Hepatocyte (in vitro differentiated cells): ENCODE data around the gene FAM20C. TPM values are rescaled to one million over a fixed set of nuclear protein-coding genes. Genes with fewer than 3 reads are reported as not detected.

ENCODE experiments used
- DNase-seq: peaks from one replicate; pipeline ENCODE4 v3.0.0-alpha.2; 2016; ENCODE audit warnings: low spot score
- H2AFZ ChIP-seq: fragments of 200-600 bp; sonication (generic); 2 replicates; pipeline ENCODE4 v1.6.0; 2016; ENCODE audit warnings: antibody characterized with exemption, mild to moderate bottlenecking
- H3K27ac ChIP-seq: fragments of 200-600 bp; sonication (generic); 2 replicates; pipeline ENCODE4 v1.5.1; 2016; ENCODE audit warnings: mild to moderate bottlenecking
- H3K27me3 ChIP-seq: fragments of 200-600 bp; sonication (generic); 2 replicates; pipeline ENCODE4 v1.6.1; 2016
- H3K36me3 ChIP-seq: fragments of 200-600 bp; sonication (generic); replicated peaks from 2 replicates; pipeline ENCODE4 v1.5.1; 2016; ENCODE audit warnings: low read depth; ENCODE audit not compliant: insufficient read depth
- H3K4me1 ChIP-seq: fragments of 200-600 bp; sonication (generic); 2 replicates; pipeline ENCODE4 v1.5.1; 2016; ENCODE audit warnings: mild to moderate bottlenecking, moderate library complexity; ENCODE audit not compliant: insufficient read depth
- H3K4me2 ChIP-seq: fragments of 200-600 bp; sonication (generic); 2 replicates; pipeline ENCODE4 v1.6.0; 2016
- H3K4me3 ChIP-seq: fragments of 200-600 bp; sonication (generic); 2 replicates; pipeline ENCODE4 v1.5.1; 2016; ENCODE audit warnings: mild to moderate bottlenecking
- H3K79me2 ChIP-seq: fragments of 200-600 bp; sonication (generic); 2 replicates; pipeline ENCODE4 v1.6.0; 2017; ENCODE audit warnings: mild to moderate bottlenecking
- H3K9me2 ChIP-seq: fragments of 200-600 bp; sonication (generic); replicated peaks from 2 replicates; pipeline ENCODE4 v1.6.0; 2017; ENCODE audit warnings: mild to moderate bottlenecking; ENCODE audit not compliant: insufficient read depth
- H3K9me3 ChIP-seq: fragments of 200-600 bp; sonication (generic); 2 replicates; pipeline ENCODE4 v1.5.1; 2016; ENCODE audit warnings: low read depth, mild to moderate bottlenecking
- H4K20me1 ChIP-seq: fragments of 200-600 bp; sonication (generic); 2 replicates; pipeline ENCODE4 v1.6.0; 2016; ENCODE audit warnings: mild to moderate bottlenecking; ENCODE audit not compliant: insufficient read depth, poor library complexity, severe bottlenecking
- CTCF ChIP-seq: fragments of 200-600 bp; sonication (generic); IDR thresholded peaks from 2 replicates; pipeline ENCODE4 v1.5.1; 2016; ENCODE audit warnings: antibody characterized with exemption, mild to moderate bottlenecking; ENCODE audit not compliant: poor library complexity
- EZH2 ChIP-seq: fragments of 200-600 bp; sonication (generic); IDR thresholded peaks from 2 replicates; pipeline ENCODE4 v1.6.1; 2016; ENCODE audit warnings: antibody characterized with exemption, mild to moderate bottlenecking, borderline replicate concordance
- EZH2phosphoT487 ChIP-seq: fragments of 200-600 bp; sonication (generic); IDR thresholded peaks from one replicate; pipeline ENCODE4 v1.6.1; 2018; ENCODE audit warnings: antibody characterized with exemption, mild to moderate bottlenecking, low read depth, moderate library complexity; ENCODE audit not compliant: unreplicated experiment, severe bottlenecking
- WGBS: methylation state at CpG from one replicate; pipeline ENCODE4 v1.1.6; 2016; ENCODE audit warnings: low lambda C conversion rate; ENCODE audit errors: missing lambda C conversion rate; 5-methylcytosine and 5-hydroxymethylcytosine counted together
- polyA plus RNA-seq: library from polyadenylated mRNA; unstranded; fragments of >200 nt; fragmentation: Nextera tagmentation; extraction: Ambion mirVana; gene quantifications from 2 replicates; pipeline ENCODE4 v1.2.1, GENCODE V29; 2016
- total RNA-seq: library from RNA; depleted of rRNA; stranded (reverse); fragments of >200 nt; gene quantifications from 2 replicates; pipeline ENCODE4 v1.2.3, GENCODE V29; 2014

The FAM20C gene
- total and polyA plus RNA-seq, 2 experiments from 2014 or later: 24.4 to 42.5 TPM

- no peaks in the 10 kb centered on the region for H3K36me3 ChIP-seq
- 75% methylated on average over 27 of the region's 27 CpGs for WGBS
- no peak for DNase-seq
- no peaks in the 10 kb centered on the region for H4K20me1 ChIP-seq
- H3K27ac ChIP-seq: no peak overlapping the region
- H2AFZ ChIP-seq: no peak overlapping the region
- H3K27me3 ChIP-seq: no peaks in the 10 kb centered on the region
- H3K4me2 ChIP-seq: no peak overlapping the region
- H3K9me2 ChIP-seq: no peaks in the 10 kb centered on the region
- TF ChIP-seq CTCF (no peak), EZH2 (no peak), EZH2phosphoT487 (no peak)
- H3K4me3 ChIP-seq: no peak overlapping the region
- peaks cover 21% of the 10 kb centered on the region for H3K4me1 ChIP-seq
- H3K79me2 ChIP-seq: no peaks in the 10 kb centered on the region
- H3K9me3 ChIP-seq: no peaks in the 10 kb centered on the region
Measured at GRCh38 chr7:160958-161725, 31.2 kb upstream of the FAM20C start.

GRCh38 chr7:162632-163297 is 29.6 kb upstream of the FAM20C start:
- H3K9me2 ChIP-seq: no peaks in the 10 kb centered on the region
- no peak for DNase-seq
- no peaks in the 10 kb centered on the region for H3K27me3 ChIP-seq
- H3K4me2 ChIP-seq: no peak overlapping the region
- H3K4me1 ChIP-seq: peaks cover 34% of the 10 kb centered on the region
- H4K20me1 ChIP-seq: no peaks in the 10 kb centered on the region
- H3K27ac ChIP-seq: no peak overlapping the region
- no peaks in the 10 kb centered on the region for H3K79me2 ChIP-seq
- no peak overlapping the region for H3K4me3 ChIP-seq
- WGBS: 74% methylated on average over 21 of the region's 21 CpGs
- TF ChIP-seq CTCF (no peak), EZH2phosphoT487 (no peak), EZH2 (no peak)
- H3K9me3 ChIP-seq: no peaks in the 10 kb centered on the region
- H3K36me3 ChIP-seq: no peaks in the 10 kb centered on the region
- H2AFZ ChIP-seq: no peak overlapping the region

- H3K4me2 ChIP-seq: no peak overlapping the region
- no peak overlapping the region for H3K4me3 ChIP-seq
- TF ChIP-seq CTCF: no peak
- TF ChIP-seq EZH2phosphoT487: no peak
- no peak for TF ChIP-seq EZH2
- no peaks in the 10 kb centered on the region for H3K27me3 ChIP-seq
- no peaks in the 10 kb centered on the region for H3K9me2 ChIP-seq
- H2AFZ ChIP-seq: no peak overlapping the region
- H3K79me2 ChIP-seq: no peaks in the 10 kb centered on the region
- H3K9me3 ChIP-seq: no peaks in the 10 kb centered on the region
- no peak for DNase-seq
- H3K27ac ChIP-seq: no peak overlapping the region
- no peaks in the 10 kb centered on the region for H4K20me1 ChIP-seq
- H3K4me1 ChIP-seq: peaks cover 34% of the 10 kb centered on the region
- WGBS: 88% methylated on average over 12 of the region's 12 CpGs
- no peaks in the 10 kb centered on the region for H3K36me3 ChIP-seq
Measured at GRCh38 chr7:163298-163695, 29.1 kb upstream of the FAM20C start.
